Effector CD4-positive, alpha-beta T cell (primary cell): Measurements from ENCODE around the gene DENND10.
"Not testable (repeated sequence)": the region's sequence is repeated elsewhere in the genome, so short reads cannot be mapped to it uniquely, and the experiment has no call there.

Source experiments
- DNase-seq: peaks from one replicate; pipeline ENCODE4 v3.0.0-alpha.2; 2020
- total RNA-seq: gene quantifications from one replicate; lab custom pipeline; 2026; lab: John Stamatoyannopoulos, UW

Gene DENND10, protein sequence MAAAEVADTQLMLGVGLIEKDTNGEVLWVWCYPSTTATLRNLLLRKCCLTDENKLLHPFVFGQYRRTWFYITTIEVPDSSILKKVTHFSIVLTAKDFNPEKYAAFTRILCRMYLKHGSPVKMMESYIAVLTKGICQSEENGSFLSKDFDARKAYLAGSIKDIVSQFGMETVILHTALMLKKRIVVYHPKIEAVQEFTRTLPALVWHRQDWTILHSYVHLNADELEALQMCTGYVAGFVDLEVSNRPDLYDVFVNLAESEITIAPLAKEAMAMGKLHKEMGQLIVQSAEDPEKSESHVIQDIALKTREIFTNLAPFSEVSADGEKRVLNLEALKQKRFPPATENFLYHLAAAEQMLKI
- total RNA-seq: 31.7 reads per million, percentile 58 among the genes with 10 or more reads in this experiment

DNA sequence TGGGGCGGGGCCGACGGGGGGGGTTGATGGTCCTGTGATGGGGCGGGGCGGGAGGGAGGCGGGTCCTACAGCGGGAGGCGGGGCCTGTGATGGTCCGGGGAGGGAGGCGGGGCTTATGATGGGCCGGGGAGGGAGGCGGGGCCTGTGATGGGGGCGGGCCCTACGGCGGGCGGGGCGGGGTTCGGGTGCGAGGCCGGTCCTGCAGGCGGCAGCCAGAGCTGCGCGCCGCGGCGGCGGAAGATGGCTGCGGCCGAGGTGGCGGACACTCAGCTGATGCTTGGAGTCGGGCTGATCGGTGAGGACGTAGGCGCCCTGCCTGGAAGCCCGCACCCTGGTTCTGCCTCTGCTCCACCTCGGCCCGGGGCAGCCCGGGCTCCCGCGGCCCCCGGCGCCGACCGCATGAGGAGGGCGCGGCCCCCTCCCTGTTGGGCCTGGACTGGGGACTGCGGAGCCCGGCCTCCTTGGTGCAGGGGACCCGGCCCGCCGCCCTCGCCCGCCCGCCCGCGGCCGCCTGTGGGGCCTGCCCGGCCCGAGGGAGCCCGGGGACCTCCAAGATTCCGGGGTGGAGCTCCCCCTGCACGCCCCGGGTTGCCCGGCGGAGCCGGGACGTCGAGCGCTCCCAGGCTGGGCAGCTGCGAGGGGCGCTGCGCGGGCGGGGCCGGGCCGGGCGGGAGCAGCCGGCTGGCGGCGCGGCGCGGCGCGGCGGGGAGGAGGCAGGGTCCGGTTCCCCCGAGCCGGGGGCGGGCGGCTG, at the start of gene DENND10:
TSS of gene DENND10 (plus strand) at position 211 of the 751 bp plus-strand sequence. CDS start at position 241, 30 bp downstream.
- DNase-seq: peak; percentile 59

DNA sequence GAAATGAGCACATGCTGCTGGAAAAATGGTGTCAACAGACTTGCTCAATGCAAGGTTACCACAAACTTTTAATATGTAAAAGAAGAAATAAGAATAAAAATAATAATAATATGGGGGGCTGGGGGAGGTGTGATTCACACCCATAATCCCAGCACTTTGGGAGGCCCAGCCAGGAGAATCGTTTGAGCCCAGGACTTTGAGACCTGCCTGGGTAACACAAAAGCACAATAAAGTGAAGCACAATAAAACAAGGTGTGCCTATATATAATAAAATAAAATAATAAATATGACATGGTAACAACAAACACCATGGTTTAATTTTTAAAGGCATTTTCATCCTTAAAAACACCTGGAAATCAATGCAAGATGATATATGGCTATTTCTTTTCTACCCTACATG, 48.4 kb upstream of the DENND10 start:
- no peak for DNase-seq

DNA sequence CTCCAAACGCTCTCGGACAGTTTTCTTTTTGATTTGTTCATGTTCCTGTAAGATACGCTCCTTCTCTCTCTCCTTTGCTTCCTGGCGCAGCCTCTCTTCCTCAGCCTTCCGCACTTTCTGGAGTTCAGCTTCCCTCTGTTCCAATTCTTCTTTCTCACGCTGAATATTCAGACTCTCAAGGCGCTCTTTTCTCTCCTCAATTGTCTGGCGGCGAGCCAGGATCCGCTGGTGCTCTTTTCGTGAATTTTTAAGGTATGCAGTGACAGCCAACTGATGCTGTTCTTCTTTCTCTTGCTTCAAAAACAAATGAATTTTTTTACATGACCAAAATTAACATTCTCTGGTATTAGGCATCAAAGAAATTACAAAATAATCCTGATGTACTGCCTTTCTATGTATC, 45.9 kb upstream of the DENND10 start:
- DNase-seq: no peak

DNA sequence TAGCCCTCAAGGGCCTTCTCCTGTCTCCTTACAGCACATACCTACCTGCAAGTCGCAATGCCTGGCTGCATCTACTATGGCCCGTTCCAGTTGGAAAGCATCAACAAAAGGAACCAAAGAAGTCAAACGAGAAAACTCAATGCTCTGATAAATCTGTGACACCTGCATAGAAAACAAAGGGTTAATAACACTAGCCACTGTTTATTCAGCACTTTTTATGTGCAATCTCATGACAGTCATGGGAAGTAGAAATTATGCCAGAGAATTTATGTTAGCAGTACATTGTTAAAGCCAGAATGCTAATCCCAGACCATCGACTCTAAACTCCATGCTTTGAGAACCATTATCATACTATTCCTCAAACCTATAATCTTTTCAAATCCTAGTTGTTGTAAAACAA, 44.4 kb upstream of the DENND10 start:
- no peak for DNase-seq

DNA sequence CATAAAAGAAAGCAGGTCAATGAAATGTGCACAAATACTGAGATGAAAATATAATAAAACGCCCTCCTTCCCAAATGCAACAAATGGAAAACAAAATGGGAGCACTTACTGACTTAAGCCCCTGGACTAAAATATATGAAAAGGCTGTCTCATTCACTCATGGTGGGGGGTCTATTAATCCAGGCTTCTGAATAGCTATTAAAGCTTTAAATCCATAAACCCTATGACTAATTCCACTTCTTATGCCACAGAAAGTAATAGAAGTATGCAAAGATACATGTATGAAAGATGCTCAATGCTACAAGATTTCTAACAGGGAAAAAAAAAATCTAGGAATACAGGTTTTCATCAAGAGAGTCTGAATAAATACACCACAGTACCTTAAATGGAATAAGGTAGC, 43.8 kb upstream of the DENND10 start:
- DNase-seq: no peak

DNA sequence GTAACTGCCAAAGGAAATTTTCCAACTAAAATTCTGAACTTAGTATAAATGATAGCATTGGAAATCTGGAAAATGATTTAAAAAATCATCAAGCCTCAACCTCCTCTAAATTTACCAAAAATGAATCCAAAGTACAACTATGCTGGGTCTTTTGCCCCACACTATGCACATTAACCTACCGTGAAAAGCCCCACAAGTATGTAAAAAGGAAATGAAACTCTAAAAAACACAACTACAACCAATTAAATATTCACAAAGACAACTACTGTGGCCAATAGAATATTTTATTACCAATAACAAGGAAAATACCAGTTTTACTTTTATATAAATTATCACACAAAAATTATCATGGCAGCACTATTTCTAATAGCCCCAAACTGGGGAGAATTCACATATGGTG, 42.6 kb upstream of the DENND10 start:
- DNase-seq: no peak

DNA sequence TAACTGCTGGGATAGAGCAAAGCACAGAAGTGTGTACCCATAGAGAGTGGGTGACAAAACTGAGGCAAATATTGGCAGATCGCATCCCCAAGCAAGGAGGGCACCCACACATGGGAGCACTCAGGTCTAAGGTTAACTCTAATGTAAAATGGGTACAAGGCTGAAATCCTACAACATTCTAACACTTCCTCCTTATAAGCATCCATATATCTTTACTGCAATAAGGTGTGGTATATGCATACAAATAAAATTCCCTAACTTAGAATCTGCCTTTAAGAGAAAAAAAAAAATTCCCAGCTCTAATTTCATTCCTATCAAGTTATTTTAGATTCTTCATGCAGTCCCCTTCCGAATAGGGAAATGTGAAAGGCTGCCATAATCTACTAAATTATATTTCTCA, 42.0 kb upstream of the DENND10 start:
- DNase-seq: no peak

DNA sequence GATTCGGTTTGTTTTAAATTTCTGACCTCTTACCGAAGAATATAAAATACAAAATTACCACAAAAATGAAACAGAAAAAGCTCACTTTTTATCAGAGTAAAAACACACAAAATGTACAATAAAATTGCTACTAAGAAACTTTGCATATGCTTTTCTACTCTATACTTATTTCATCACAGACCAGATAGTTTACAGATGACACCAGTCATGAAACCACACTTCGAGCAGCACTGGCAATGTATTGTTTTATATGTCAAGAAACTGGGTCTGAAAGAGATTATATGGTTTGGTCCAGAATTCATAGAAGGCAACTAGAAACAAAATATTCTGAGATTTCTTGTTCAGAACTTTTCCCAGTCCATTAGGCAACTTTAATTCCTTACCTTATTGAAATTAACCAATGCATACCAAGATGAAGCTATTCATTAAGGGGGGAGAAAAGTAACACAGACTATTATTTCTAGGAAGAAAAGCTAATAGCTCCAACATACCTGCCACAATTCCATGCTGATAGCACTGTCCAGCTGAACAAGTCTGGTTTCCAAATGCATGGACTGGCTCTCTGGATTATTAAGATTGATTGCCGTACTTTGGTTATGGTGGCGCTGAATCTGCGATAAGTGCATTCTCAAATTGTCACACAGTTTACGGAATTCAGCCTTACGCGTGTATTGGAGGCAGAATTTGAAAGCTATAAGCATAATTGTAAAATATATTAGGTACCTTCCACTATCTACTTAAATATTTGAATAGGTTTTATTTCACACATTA, 33.3 kb upstream of the DENND10 start:
- no peak for DNase-seq

DNA sequence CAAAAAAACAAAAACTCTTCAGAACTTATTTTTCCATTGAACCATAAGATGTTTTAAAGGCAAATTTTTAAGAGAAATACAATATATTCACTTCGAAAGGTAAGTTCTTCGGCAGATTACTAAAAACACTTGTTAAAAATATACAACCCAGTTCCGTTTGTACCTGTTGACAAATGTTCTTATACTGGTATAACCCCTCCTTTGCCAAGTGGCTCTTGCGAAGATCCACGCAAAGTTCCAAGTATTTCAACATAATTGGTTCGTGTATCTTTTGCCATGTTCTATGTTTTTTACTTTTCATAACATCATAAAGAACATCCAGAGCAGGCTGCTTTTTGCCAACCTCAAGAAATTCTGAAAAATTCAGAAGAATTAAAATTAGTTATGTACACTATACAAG, 30.3 kb upstream of the DENND10 start:
- no peak for DNase-seq

DNA sequence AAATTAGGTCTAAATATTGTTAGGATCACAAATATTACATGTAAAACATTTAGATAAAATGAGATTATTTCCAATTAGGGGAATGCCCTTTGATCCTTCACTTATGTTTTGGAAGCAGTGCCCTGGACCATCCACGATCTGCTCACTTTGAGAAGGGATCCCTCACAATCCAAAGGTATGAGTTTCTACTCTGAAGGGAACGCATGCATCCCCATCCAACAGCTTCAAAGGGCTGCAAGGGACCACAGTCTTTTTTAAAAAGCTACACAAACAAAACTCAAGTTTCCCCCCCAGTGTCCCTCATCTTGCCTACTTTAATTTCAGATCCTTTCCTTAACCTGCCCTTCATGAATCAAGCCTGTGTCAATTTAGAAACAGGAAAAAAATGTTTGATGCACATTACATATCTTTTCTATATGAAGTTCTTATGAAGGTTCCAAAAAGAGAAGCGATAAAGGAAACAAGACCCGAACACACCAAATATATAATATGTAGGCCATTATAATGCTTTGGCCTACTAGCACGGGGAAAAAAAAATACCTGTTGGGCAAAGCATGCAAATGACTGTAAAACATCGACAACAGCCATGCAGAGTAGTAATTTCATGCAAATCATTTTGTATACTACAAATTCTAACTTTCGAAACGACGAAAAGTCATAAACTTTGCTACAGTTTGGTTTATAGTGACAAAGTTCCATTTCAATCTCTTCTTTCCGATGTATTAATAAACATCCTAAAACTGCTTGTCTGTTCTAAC, 25.3 kb upstream of the DENND10 start:
- no peak for DNase-seq

DNA sequence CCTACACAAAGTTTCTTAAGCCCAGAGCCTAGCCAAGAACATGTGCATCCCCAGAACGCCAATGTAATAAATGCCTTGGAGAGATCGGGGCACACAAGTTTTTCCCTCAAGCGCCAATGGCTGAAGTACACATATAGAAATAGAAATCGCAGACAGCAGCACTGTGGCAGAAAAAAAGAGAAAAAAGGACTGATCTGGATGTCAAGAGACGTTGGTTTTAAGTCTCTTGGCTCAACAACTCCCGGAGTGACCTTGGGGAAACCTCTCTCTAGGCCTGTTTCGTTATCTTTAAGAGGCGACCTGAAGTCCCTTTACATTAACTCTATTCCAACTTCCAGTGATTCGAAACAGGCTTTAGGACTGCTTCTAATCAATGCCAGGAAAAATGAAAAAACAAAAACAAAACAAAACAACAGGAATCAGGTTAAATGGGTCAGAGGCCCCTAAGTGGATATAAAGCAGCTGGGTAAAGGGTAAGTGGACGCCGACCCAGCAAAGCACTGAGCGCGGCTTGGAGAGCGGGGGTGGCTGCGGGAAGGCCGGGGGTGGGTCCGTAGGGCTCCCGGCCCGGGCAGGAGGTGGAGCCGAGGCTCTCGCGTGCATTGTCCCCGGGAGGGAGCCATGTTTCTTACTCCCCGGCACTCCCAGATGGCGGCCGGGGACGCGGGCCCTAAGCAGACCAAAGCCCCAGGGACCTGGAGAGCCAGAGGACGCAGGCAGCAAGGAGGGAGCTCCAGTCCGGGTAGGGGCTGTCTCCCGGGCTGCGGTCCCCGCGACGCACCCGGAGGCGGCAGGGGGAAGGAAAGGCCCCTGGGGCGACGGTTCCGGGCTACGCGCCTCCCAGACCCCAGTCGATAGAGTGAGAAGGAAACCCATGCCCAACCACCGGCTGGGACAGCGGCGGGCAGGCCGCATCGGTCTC, 24.1 kb upstream of the DENND10 start:
- DNase-seq: peak; percentile 38

DNA sequence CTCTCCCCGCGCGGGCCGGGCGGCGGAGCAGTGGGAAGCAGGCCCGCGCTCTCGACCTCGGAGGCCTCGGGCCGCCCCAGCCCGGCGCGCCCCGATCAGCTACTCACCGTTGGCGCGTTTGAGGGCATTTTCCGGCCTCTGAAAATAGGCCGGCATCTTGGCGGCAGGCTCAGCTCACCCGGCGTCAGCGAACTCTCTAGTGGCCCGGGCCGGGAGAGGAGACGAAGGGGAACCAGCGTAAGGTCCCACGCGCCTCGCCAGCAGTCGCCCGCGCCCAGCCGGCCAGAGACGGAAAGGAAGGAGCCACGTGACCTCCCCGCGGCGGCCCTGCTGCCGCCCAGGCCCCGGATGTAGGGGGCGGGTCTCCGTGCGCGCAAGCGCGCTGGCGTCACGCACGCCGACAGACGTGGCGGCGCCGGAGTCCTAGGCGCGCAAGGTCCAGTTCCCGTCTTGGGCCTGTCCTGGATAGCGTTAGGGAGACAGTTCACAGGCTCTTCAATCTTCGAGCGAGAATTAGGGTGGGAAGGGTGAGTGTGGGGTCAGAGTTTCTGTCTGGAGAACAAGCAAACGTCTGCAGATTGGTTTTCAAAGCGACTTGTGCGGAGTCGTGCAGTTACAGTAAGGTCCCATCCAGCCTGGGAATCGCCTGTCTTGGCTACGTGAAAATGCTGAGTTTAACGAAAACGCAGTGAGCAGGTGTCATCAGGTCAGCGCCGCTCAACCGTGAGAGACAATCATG, 23.2 kb upstream of the DENND10 start, which contains the start of gene EIF3A:
TSS of gene EIF3A (minus strand) at position 297 of the 739 bp plus-strand sequence. CDS start at position 156, 141 bp downstream.
- DNase-seq: peak; percentile 85

DNA sequence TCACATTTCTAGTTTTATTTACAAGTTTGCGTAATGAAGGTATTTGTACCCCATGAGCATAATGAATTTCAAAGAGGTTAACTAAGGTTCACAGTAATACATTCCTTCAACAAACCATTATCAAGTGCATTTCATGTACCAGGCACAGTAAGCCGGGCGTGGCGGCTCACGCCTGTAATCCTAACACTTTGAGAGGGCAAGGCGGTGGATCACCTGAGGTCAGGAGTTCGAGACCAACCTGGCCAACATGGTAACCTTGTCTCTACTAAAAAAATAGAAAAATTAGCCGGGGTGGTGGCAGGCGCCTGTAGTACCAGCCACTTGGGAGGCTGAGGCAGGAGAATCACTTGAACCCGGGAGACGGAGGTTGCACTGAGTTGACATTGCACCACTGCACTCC, 19.0 kb upstream of the DENND10 start:
- DNase-seq: no peak

DNA sequence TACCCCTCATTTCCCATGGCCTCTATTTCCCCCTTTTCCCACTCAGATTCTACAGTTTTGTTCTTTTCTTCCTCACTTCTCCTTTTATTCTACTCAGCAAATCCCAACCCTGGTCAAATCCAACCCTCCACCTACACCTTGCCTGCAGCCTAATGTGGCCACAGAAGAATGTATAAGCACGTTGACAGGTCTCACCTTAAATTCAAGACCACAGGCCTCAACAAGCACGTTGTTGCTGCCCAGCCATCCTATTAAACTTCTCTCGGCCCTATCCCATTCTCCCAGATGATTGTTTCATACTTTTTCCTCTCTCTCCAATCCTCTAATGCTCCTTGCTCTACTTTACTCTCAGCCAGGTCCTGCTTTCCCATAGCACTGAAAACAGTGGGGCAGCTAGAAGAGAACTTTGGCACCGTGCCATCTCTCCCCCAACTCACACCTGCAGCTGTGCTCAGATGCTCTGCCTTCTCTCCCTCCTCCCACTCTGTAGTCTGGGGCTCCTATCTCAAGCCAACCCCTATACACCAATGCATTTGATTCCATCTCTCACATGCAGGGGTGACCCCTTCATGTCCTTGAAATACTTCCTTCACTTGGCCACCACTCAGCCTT, 16.5 kb upstream of the DENND10 start:
- no peak for DNase-seq

DNA sequence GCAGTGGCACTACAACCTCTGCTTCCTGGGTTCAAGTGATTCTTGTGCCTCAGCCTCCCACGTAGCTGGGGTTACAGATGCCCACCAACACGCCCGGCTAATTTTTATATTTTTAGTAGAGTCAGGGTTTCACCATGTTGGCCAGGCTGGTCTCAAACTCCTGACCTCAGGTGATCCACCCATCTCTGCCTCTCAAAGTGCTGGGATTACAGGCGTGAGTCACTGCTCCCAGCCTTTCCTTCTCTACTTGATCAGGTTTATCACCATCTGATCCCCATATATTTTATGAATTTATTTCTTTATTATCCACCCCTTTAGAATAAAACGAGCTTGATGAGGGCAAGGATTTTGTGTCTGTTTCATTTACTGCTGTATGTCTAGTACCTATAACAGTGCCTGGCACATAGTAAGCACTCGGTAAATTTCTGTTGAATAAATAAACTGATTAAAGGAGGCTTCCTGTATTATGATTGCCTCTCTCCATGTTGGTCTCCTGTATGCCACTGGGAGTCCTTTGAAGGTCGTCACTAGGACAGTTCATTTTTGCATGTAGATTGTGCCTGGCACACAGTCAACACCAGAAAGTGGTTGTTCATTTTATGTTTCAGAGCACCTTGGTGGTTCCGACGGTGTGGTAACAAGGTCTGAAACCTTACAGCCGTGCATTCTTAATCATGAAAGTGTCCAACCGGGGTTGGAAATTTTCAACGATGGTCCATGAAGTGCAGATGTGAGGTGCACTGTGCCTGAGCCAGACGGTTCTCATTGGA, 13.7 kb upstream of the DENND10 start:
- DNase-seq: peak; percentile 43

DNA sequence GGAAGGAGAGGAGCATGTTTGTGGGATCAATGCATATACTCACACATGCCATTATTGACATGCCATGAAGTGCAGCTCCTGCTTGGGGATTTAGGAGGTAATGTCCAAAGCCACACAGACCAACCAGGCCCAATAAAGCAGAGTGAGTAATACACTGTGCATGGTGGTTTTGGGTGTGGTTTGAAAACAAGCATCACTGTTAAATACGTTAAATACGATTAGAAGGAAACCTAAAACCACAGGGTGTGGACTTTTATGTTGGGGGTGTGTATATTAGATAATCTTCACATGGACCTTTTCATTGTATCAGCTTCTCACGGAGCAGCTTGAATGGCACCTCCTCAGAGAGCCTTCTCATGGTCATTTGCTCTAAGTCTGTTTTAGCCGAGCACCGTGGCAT, 12.9 kb upstream of the DENND10 start:
- DNase-seq: peak; percentile 50

DNA sequence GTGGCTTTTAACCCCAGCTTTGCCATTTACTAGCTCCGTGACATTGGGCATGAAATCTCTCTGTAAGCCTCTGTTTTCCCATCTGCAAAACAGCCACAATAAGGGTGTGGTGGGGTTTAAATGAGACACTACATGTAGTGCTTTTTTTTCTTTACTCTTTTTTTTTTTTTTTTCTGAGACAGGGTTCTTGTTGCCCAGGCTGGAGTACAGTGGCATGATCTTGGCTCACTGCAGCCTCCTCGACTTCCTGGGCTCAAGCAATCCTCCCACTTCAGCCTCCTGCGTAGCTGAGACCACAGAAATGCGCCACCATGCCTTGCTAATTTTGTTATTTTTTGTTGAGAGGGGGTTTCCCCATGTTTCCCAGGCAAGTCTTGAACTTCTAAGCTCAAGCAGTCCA, 8.3 kb upstream of the DENND10 start:
- DNase-seq: no peak

DNA sequence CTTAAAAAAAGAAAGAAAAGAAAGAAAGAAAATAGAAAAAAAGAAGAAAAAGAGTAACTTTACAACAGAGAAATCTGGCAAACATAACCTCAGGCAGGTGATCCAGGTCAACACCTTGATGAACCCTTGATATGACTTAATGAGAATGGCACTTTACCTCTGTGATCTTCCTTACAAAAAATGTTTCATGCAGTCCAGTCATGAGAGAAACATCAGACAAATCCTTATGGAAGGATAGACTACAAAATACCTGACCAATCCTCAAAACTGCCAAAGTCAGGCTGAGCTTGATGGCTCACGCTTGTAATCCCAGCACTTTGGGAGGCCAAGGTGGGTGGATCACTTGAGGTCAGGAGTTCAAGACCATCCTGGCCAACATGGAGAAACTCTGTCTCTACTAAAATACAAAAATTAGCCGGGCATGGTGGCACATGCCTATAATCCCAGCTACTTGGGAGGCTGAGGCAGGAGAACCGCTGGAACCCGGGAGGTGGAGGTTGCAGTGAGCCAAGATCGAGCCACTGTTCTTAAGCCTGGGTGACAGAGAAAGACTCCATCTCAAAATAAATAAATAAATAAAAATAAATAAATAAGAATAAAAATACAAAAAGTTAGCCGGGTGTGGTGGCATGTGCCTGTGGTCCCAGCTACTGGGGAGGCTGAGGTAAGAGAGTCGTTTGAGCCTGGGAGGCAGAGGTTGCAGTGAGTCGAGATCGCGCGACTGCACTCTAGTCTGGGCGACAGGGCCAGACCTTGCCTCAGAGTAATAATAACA, 7.1 kb upstream of the DENND10 start:
- not testable (repeated sequence) for DNase-seq
